T-cell (primary cell): Measurements from ENCODE around the gene HRC. TPM values are rescaled to one million over a fixed set of nuclear protein-coding genes. Genes with fewer than 3 reads are reported as not detected.
"Not testable (repeated sequence)": the region's sequence is repeated elsewhere in the genome, so short reads cannot be mapped to it uniquely, and the experiment has no call there.

ENCODE experiments used
- ATAC-seq, 4 experiments: fragments of 200-7000 bp in 3 of 4; fragments of 150-1000 bp in 1 of 4; cut with Tn5 transposase; replicated peaks in 1 of 4; 1 replicate in 3 of 4; 2 replicates in 1 of 4; pipeline ENCODE4 v1.10.0; 2021; ENCODE audit warnings: moderate library complexity in 3 of 4, mild to moderate bottlenecking in 2 of 4, moderate number of reproducible peaks in 1 of 4
- CTCF ChIA-PET, 2 donors: fragments of 300-600 bp; sonication (Branson Sonifier 250); formaldehyde crosslinking; loops; one replicate each; lab custom pipeline; 2022; ENCODE audit warnings: antibody characterized with exemption in 2 of 2; lab: Charles Lee
- POLR2A ChIA-PET, 2 donors: fragments of 300-600 bp; sonication (Branson Sonifier 250); formaldehyde crosslinking; loops; one replicate each; lab custom pipeline; 2022; ENCODE audit warnings: antibody characterized with exemption in 2 of 2; lab: Charles Lee
- DNase-seq, 35 experiments: peaks; one replicate each; pipeline versions ENCODE4 v3.0.0 to v3.0.0-alpha.2; 2013 to 2023
- H3K27ac ChIP-seq: one replicate; pipeline ENCODE4 v1.5.1; 2013; ENCODE audit warnings: low read length
- H3K27me3 ChIP-seq, 2 experiments: replicated peaks in 1 of 2; 1 replicate in 1 of 2; 2 replicates in 1 of 2; pipeline versions ENCODE4 v1.6.1 to v1.7.0; 2013; ENCODE audit warnings: low read length in 1 of 2, mixed read lengths in 1 of 2; ENCODE audit not compliant: control insufficient read depth in 2 of 2, insufficient read depth in 2 of 2; ENCODE audit errors: extremely low read depth in 1 of 2
- H3K36me3 ChIP-seq, 2 donors: 1 replicate in 1 of 2; 2 replicates in 1 of 2; pipeline versions ENCODE4 v1.6.1 to v1.7.0; 2013; ENCODE audit warnings: low read length in 1 of 2; ENCODE audit not compliant: control insufficient read depth in 2 of 2, insufficient read depth in 1 of 2; ENCODE audit errors: extremely low read depth in 1 of 2
- H3K4me1 ChIP-seq, 2 experiments: 1 replicate in 1 of 2; 2 replicates in 1 of 2; pipeline versions ENCODE4 v1.6.1 to v1.7.0; 2013; ENCODE audit warnings: low read length in 2 of 2, mixed read lengths in 1 of 2; ENCODE audit not compliant: insufficient read depth in 2 of 2, control insufficient read depth in 1 of 2; ENCODE audit errors: extremely low read depth in 1 of 2
- H3K4me3 ChIP-seq, 2 donors: 1 replicate in 1 of 2; 2 replicates in 1 of 2; pipeline versions ENCODE4 v1.5.1 to v1.7.0; 2013; ENCODE audit warnings: mild to moderate bottlenecking in 2 of 2, low read length in 1 of 2, moderate library complexity in 1 of 2; ENCODE audit not compliant: control insufficient read depth in 1 of 2; ENCODE audit errors: extremely low read depth in 1 of 2
- H3K9me3 ChIP-seq: 2 replicates; pipeline ENCODE4 v1.7.0; 2013
- H3K27ac Mint-ChIP-seq, 2 donors: one replicate each; pipeline ENCODE4 v1.8.0; 2020 to 2021; ENCODE audit warnings: mild to moderate bottlenecking in 2 of 2, mixed read lengths in 2 of 2
- H3K27me3 Mint-ChIP-seq, 2 donors: one replicate each; pipeline ENCODE4 v1.8.0; 2021 to 2022; ENCODE audit warnings: mixed read lengths in 2 of 2
- H3K36me3 Mint-ChIP-seq: one replicate; pipeline ENCODE4 v1.8.0; 2021; ENCODE audit warnings: mixed read lengths
- H3K4me1 Mint-ChIP-seq, 3 donors: one replicate each; pipeline ENCODE4 v1.8.0; 2020 to 2022; ENCODE audit warnings: mixed read lengths in 3 of 3, mild to moderate bottlenecking in 1 of 3
- H3K4me3 Mint-ChIP-seq, 3 donors: one replicate each; pipeline ENCODE4 v1.8.0; 2020 to 2022; ENCODE audit warnings: mild to moderate bottlenecking in 3 of 3, mixed read lengths in 3 of 3, moderate library complexity in 3 of 3
- H3K9me3 Mint-ChIP-seq, 3 donors: one replicate each; pipeline ENCODE4 v1.8.0; 2020 to 2022; ENCODE audit warnings: mixed read lengths in 3 of 3
- WGBS: methylation state at CpG from one replicate; pipeline ENCODE4 v1.1.5; 2013; ENCODE audit warnings: missing lambda C conversion rate; ENCODE audit not compliant: insufficient coverage; 5-methylcytosine and 5-hydroxymethylcytosine counted together
- total RNA-seq, 35 experiments: library from RNA in 6 of 35; stranded (reverse) in 6 of 35; fragments of 120-200 nt in 1 of 35; gene quantifications; one replicate each; pipeline versions ENCODE4 v1.2.1 to v1.2.4 and lab custom pipeline; 2013 to 2026

Gene HRC
- total RNA-seq, 5 donors from 2014 or later (not counting 1 experiment from before 2014, with no cell fraction given) = not detected

GRCh38 chr19:49150106-49150943 is 4.9 kb downstream of the HRC start:
- Histone ChIP-seq H3K27ac (no peak overlapping the region), H3K4me1 (peaks cover 13 to 45% of the 10 kb centered on the region in 2 experiments), H3K9me3 (no peaks in the 10 kb centered on the region), H3K36me3 (no peaks in the 10 kb centered on the region), H3K4me3 (peak overlapping the region; percentile 50 to 86), H3K27me3 (peaks cover 12 to 92% of the 10 kb centered on the region in 2 experiments)
- Mint-ChIP-seq H3K27me3 (peaks cover 68 to 85% of the 10 kb centered on the region in 2 donors), H3K4me3 (peak overlapping the region; percentile 68 to 82 (median 71)), H3K4me1 (peaks cover 34 to 36% (median 35%) of the 10 kb centered on the region in 3 donors), H3K27ac (no peak overlapping the region), H3K36me3 (no peaks in the 10 kb centered on the region), H3K9me3 (peaks cover 0 to 8% (median 0%) of the 10 kb centered on the region in 3 donors)
- ChIA-PET CTCF (interaction anchor here in 1 of 2 donors (0.6 kb wide), 1 partner anchor 334 kb away, joined by 7 read pairs; no protein-coding TSS in a partner anchor), POLR2A (no interaction called here)
- DNase-seq (peak in 4 of 35 experiments; percentile 21 to 52 (median 36)), ATAC-seq (peak in 2 of 4 experiments; percentile 15 to 21)
- WGBS = under 1% methylated on average over 22 of the region's 75 CpGs

GRCh38 chr19:49149652-49150105 is 5.5 kb downstream of the HRC start:
- peaks cover 12 to 92% of the 10 kb centered on the region in 2 experiments for H3K27me3 ChIP-seq
- no peaks in the 10 kb centered on the region for H3K36me3 Mint-ChIP-seq
- H3K9me3 ChIP-seq = no peaks in the 10 kb centered on the region
- POLR2A ChIA-PET = interaction anchor here in 1 of 2 donors (1.1 kb wide), 1 partner anchor 22 kb away, joined by 3 read pairs; no protein-coding TSS in a partner anchor
- CTCF ChIA-PET = interaction anchor here in 1 of 2 donors (1.2 kb wide), 1 partner anchor 44 kb away, joined by 3 read pairs; no protein-coding TSS in a partner anchor
- WGBS = 2% methylated on average over 15 of the region's 23 CpGs
- DNase-seq = no peak
- H3K4me1 Mint-ChIP-seq = peaks cover 34 to 36% (median 35%) of the 10 kb centered on the region in 3 donors
- peak overlapping the region; percentile 68 to 82 (median 71) for H3K4me3 Mint-ChIP-seq
- H3K4me3 ChIP-seq = peak overlapping the region; percentile 50 to 86
- peaks cover 0 to 7% (median 0%) of the 10 kb centered on the region in 3 donors for H3K9me3 Mint-ChIP-seq
- ATAC-seq = no peak
- peaks cover 66 to 84% of the 10 kb centered on the region in 2 donors for H3K27me3 Mint-ChIP-seq
- H3K36me3 ChIP-seq = no peaks in the 10 kb centered on the region
- H3K4me1 ChIP-seq = peaks cover 13 to 45% of the 10 kb centered on the region in 2 experiments
- no peak overlapping the region for H3K27ac ChIP-seq
- no peak overlapping the region for H3K27ac Mint-ChIP-seq

- Histone ChIP-seq H3K9me3 (no peaks in the 10 kb centered on the region), H3K36me3 (no peaks in the 10 kb centered on the region), H3K27ac (no peak overlapping the region), H3K27me3 (peaks cover 9 to 95% of the 10 kb centered on the region in 2 experiments), H3K4me3 (peak overlapping the region in 1 of 2 donors; percentile 86), H3K4me1 (peaks cover 13 to 45% of the 10 kb centered on the region in 2 experiments)
- Mint-ChIP-seq H3K4me3 (peak overlapping the region; percentile 62 to 82 (median 68)), H3K4me1 (peaks cover 34 to 36% (median 35%) of the 10 kb centered on the region in 3 donors), H3K9me3 (peaks cover 0 to under 1% (median 0%) of the 10 kb centered on the region in 3 donors), H3K27ac (no peak overlapping the region), H3K27me3 (peaks cover 59 to 77% of the 10 kb centered on the region in 2 donors), H3K36me3 (no peaks in the 10 kb centered on the region)
- ATAC-seq (peak; percentile 42 to 59 (median 54)), DNase-seq (peak; percentile 38 to 82 (median 70))
- 6% methylated on average over 43 of the region's 49 CpGs for WGBS
- ChIA-PET POLR2A (interaction anchor here in 1 of 2 donors (0.5 to 1.1 kb wide), 2 partner anchors 21 to 77 kb away, joined by 3 read pairs; no protein-coding TSS in a partner anchor), CTCF (interaction anchor here (1.2 to 1.3 kb wide), 2 partner anchors 43 to 51 kb away, joined by 3 to 6 read pairs; no protein-coding TSS in a partner anchor)
These were observed 6.2 kb downstream of the HRC start for GRCh38 chr19:49148784-49149651.

- peaks cover 9 to 92% of the 10 kb centered on the region in 2 experiments for H3K27me3 ChIP-seq
- no peaks in the 10 kb centered on the region for H3K36me3 ChIP-seq
- DNase-seq = no peak
- H3K27ac ChIP-seq = no peak overlapping the region
- CTCF ChIA-PET = interaction anchor here (0.5 to 1.3 kb wide), 5 partner anchors 20 to 572 kb away, joined by 3 to 6 read pairs (median 3); partner anchors contain the start of gene RCN3 (in 1 of the 2)
- Mint-ChIP-seq H3K27ac (peak overlapping the region in 1 of 2 donors; percentile 11), H3K36me3 (no peaks in the 10 kb centered on the region), H3K4me1 (peaks cover 34 to 38% (median 37%) of the 10 kb centered on the region in 3 donors), H3K4me3 (peak overlapping the region; percentile 42 to 82 (median 47)), H3K27me3 (peaks cover 51 to 71% of the 10 kb centered on the region in 2 donors), H3K9me3 (no peaks in the 10 kb centered on the region)
- ATAC-seq = no peak
- POLR2A ChIA-PET = no interaction called here
- peaks cover 13 to 46% of the 10 kb centered on the region in 2 experiments for H3K4me1 ChIP-seq
- H3K4me3 ChIP-seq = no peak overlapping the region
- H3K9me3 ChIP-seq = no peaks in the 10 kb centered on the region
- 88% methylated on average over 9 of the region's 11 CpGs for WGBS
These were observed 7.0 kb downstream of the HRC start for GRCh38 chr19:49148044-49148682.

- POLR2A ChIA-PET, H3K36me3 ChIP-seq, DNase-seq, H3K4me3 Mint-ChIP-seq, H3K9me3 Mint-ChIP-seq, H3K9me3 ChIP-seq, ATAC-seq, H3K4me3 ChIP-seq, H3K36me3 Mint-ChIP-seq, H3K27ac Mint-ChIP-seq, H3K27ac ChIP-seq: not testable (repeated sequence)
- H3K27me3 ChIP-seq = peaks cover 7 to 92% of the 10 kb centered on the region in 2 experiments
- peaks cover 43 to 64% of the 10 kb centered on the region in 2 donors for H3K27me3 Mint-ChIP-seq
- H3K4me1 ChIP-seq = peaks cover 13 to 46% of the 10 kb centered on the region in 2 experiments
- H3K4me1 Mint-ChIP-seq = peaks cover 39 to 49% (median 40%) of the 10 kb centered on the region in 3 donors
- CTCF ChIA-PET = interaction anchor here in 1 of 2 donors (0.9 to 2.6 kb wide), 2 partner anchors 19 to 49 kb away, joined by 7 read pairs; no protein-coding TSS in a partner anchor
- WGBS = 100% methylated on average over 3 of the region's 7 CpGs
These were observed 8.8 kb downstream of the HRC start for GRCh38 chr19:49146408-49146770.
